IPS-18c (cell line): Measurements from ENCODE around the gene DOCK2.
"Not testable (repeated sequence)": the region's sequence is repeated elsewhere in the genome, so short reads cannot be mapped to it uniquely, and the experiment has no call there.

ENCODE experiments used
- H3K4me3 ChIP-seq: 2 replicates; pipeline ENCODE4 v1.7.0; 2013; ENCODE audit warnings: low read depth, mild to moderate bottlenecking, low read length, moderate library complexity; ENCODE audit not compliant: insufficient read depth
- H3K9me3 ChIP-seq: one replicate; pipeline ENCODE4 v1.6.1; 2013; ENCODE audit warnings: mild to moderate bottlenecking, low read length, moderate library complexity; ENCODE audit not compliant: control insufficient read depth, insufficient read depth

DOCK2 gene

GRCh38 chr5:169757016-169757415, 119.9 kb downstream of the DOCK2 start:
- no peak overlapping the region for H3K4me3 ChIP-seq
- H3K9me3 ChIP-seq: no peaks in the 10 kb centered on the region

- Histone ChIP-seq H3K4me3 (no peak overlapping the region), H3K9me3 (no peaks in the 10 kb centered on the region)
Observed at GRCh38 chr5:169758886-169759285, 121.8 kb downstream of the DOCK2 start.

- H3K4me3 ChIP-seq: no peak overlapping the region
- no peaks in the 10 kb centered on the region for H3K9me3 ChIP-seq
Observed at GRCh38 chr5:169760229-169760628, 123.2 kb downstream of the DOCK2 start.

- H3K4me3 ChIP-seq: no peak overlapping the region
- H3K9me3 ChIP-seq: no peaks in the 10 kb centered on the region
Observed at GRCh38 chr5:169762338-169763095, 125.4 kb downstream of the DOCK2 start.

GRCh38 chr5:169763376-169764017, 126.4 kb downstream of the DOCK2 start:
- Histone ChIP-seq H3K9me3 (no peaks in the 10 kb centered on the region), H3K4me3 (no peak overlapping the region)

GRCh38 chr5:169764018-169764378, 126.9 kb downstream of the DOCK2 start:
- Histone ChIP-seq H3K4me3 (no peak overlapping the region), H3K9me3 (no peaks in the 10 kb centered on the region)

GRCh38 chr5:169765176-169765996, 128.3 kb downstream of the DOCK2 start:
- no peaks in the 10 kb centered on the region for H3K9me3 ChIP-seq
- H3K4me3 ChIP-seq: no peak overlapping the region

GRCh38 chr5:169766943-169767342, 129.9 kb downstream of the DOCK2 start:
- not testable (repeated sequence) for H3K4me3 ChIP-seq, H3K9me3 ChIP-seq

- Histone ChIP-seq H3K9me3 (no peaks in the 10 kb centered on the region), H3K4me3 (no peak overlapping the region)
Observed at GRCh38 chr5:169767938-169768337, 130.9 kb downstream of the DOCK2 start.

- H3K4me3 ChIP-seq: no peak overlapping the region
- H3K9me3 ChIP-seq: no peaks in the 10 kb centered on the region
Observed at GRCh38 chr5:169768416-169768815, 131.3 kb downstream of the DOCK2 start.

GRCh38 chr5:169770109-169770508, 133.0 kb downstream of the DOCK2 start:
- Histone ChIP-seq H3K4me3 (no peak overlapping the region), H3K9me3 (no peaks in the 10 kb centered on the region)

GRCh38 chr5:169772256-169772655, 135.2 kb downstream of the DOCK2 start:
- Histone ChIP-seq H3K4me3 (no peak overlapping the region), H3K9me3 (no peaks in the 10 kb centered on the region)

GRCh38 chr5:169772688-169773087, 135.6 kb downstream of the DOCK2 start:
- Histone ChIP-seq H3K4me3 (no peak overlapping the region), H3K9me3 (no peaks in the 10 kb centered on the region)

- H3K9me3 ChIP-seq: no peaks in the 10 kb centered on the region
- H3K4me3 ChIP-seq: no peak overlapping the region
Observed at GRCh38 chr5:169777159-169777558, 140.1 kb downstream of the DOCK2 start.

GRCh38 chr5:169778622-169779596, 141.8 kb downstream of the DOCK2 start:
- H3K4me3 ChIP-seq: no peak overlapping the region
- no peaks in the 10 kb centered on the region for H3K9me3 ChIP-seq

GRCh38 chr5:169781420-169782345, 144.6 kb downstream of the DOCK2 start:
- H3K4me3 ChIP-seq: no peak overlapping the region
- no peaks in the 10 kb centered on the region for H3K9me3 ChIP-seq
